Kidney (tissue), 14 donors: ENCODE results near the gene ZSCAN5A. TPM values are rescaled to one million over a fixed set of nuclear protein-coding genes. Genes with fewer than 3 reads are reported as not detected.
A peak's percentile ranks its signal among the peaks of the same experiment; 100 is the strongest.

Source experiments
- DNase-seq, 5 donors: peaks; one replicate each; pipeline ENCODE4 v3.0.0-alpha.2; 2013 to 2020
- FAIRE-seq: peaks from 2 replicates; lab custom pipeline; 2012; peaks lifted over from hg19 to GRCh38; lab: Jason Lieb, UNC
- H3K27ac ChIP-seq, 2 donors: one replicate each; pipeline ENCODE4 v1.7.0; 2013; ENCODE audit warnings: low read depth in 2 of 2, low read length in 2 of 2, inconsistent platforms in 1 of 2
- H3K27me3 ChIP-seq: one replicate; pipeline ENCODE4 v1.7.1; 2013; ENCODE audit warnings: low read length, inconsistent platforms; ENCODE audit not compliant: control insufficient read depth, insufficient read depth
- H3K36me3 ChIP-seq, 3 donors: one replicate each; pipeline versions ENCODE4 v1.7.0 to v1.7.1; 2013; ENCODE audit warnings: low read length in 3 of 3, control low read depth in 1 of 3, inconsistent platforms in 1 of 3; ENCODE audit not compliant: insufficient read depth in 3 of 3, control insufficient read depth in 2 of 3
- H3K4me1 ChIP-seq, 3 donors: one replicate each; pipeline versions ENCODE4 v1.7.0 to v1.7.1; 2013; ENCODE audit warnings: low read length in 3 of 3, inconsistent platforms in 1 of 3, low read depth in 1 of 3; ENCODE audit not compliant: control insufficient read depth in 2 of 3, insufficient read depth in 2 of 3
- H3K4me3 ChIP-seq, 3 donors: one replicate each; pipeline versions ENCODE4 v1.7.0 to v1.8.1; 2013; ENCODE audit warnings: low read length in 3 of 3, control low read depth in 1 of 3, inconsistent platforms in 1 of 3
- H3K9ac ChIP-seq, 3 donors: one replicate each; pipeline versions ENCODE4 v1.7.0 to v1.7.1; 2013; ENCODE audit warnings: low read length in 3 of 3, control low read depth in 1 of 3, inconsistent platforms in 1 of 3
- H3K9me3 ChIP-seq, 3 donors: one replicate each; pipeline versions ENCODE4 v1.7.0 to v1.7.1; 2013; ENCODE audit warnings: low read length in 3 of 3, control low read depth in 1 of 3, inconsistent platforms in 1 of 3; ENCODE audit not compliant: control insufficient read depth in 2 of 3, insufficient read depth in 1 of 3
- CTCF ChIP-seq: IDR thresholded peaks from 3 replicates; pipeline ENCODE4 v1.5.1; 2012; ENCODE audit warnings: mild to moderate bottlenecking, moderate library complexity, borderline replicate concordance; ENCODE audit not compliant: insufficient read depth; ENCODE audit errors: extremely low read depth
- intact Hi-C: fragments of 100-400 bp; cut with DNase I; formaldehyde crosslinking; loops from one replicate; pipeline ENCODE4 v1.11.1; 2022
- polyA plus RNA-seq: library from polyadenylated mRNA; stranded (reverse); fragments of 350-450 nt; fragmentation: Illumina TruSeq; extraction: RNeasy Lipid Tissue Mini Kit (QIAGEN cat#74804); gene quantifications from one replicate; pipeline ENCODE4 v1.2.3, GENCODE V29; 2014; ENCODE audit warnings: low read depth, low replicate concordance; ENCODE audit not compliant: insufficient read depth
- total RNA-seq: library from RNA; stranded (reverse); fragmentation: NEBNext Ultra II Directional; extraction: Animal tissue kit (Norgen Biotek cat#: 25700); gene quantifications from one replicate; pipeline ENCODE4 v1.2.1, GENCODE V29; 2021
- donor health status: control.
- donor health status: control.
- donor health status: control.
- donor health status: control.
- donor health status: control.
- donor health status: DM: yes; HTN: yes; CAD: no.
- donor health status: Normal renal cell carcinoma (clear cell type).

ZSCAN5A gene
- total and polyA plus RNA-seq, 2 donors from 2014 or later = 11.9 to 18.1 TPM

- TF ChIP-seq CTCF = no peak
- no peak overlapping the region for H3K27ac ChIP-seq
- no peak overlapping the region for H3K4me3 ChIP-seq
- no peaks in the 10 kb centered on the region for H3K4me1 ChIP-seq
- no peaks in the 10 kb centered on the region for H3K27me3 ChIP-seq
- H3K9me3 ChIP-seq = no peaks in the 10 kb centered on the region
- H3K9ac ChIP-seq = no peak overlapping the region
- intact Hi-C loops = no loop called here
- DNase-seq (no peak), FAIRE-seq (no peak)
- peaks cover 0 to 3% (median 0%) of the 10 kb centered on the region in 3 donors for H3K36me3 ChIP-seq
Measured at GRCh38 chr19:56282809-56283208, 31.8 kb downstream of the ZSCAN5A start.

- no peak for FAIRE-seq
- peaks cover 0 to 2% (median 0%) of the 10 kb centered on the region in 3 donors for H3K36me3 ChIP-seq
- no peaks in the 10 kb centered on the region for H3K9me3 ChIP-seq
- H3K9ac ChIP-seq = no peak overlapping the region
- H3K27ac ChIP-seq = no peak overlapping the region
- no peak for DNase-seq
- intact Hi-C loops = no loop called here
- H3K27me3 ChIP-seq = no peaks in the 10 kb centered on the region
- H3K4me3 ChIP-seq = no peak overlapping the region
- no peak for TF ChIP-seq CTCF
- H3K4me1 ChIP-seq = no peaks in the 10 kb centered on the region
Measured at GRCh38 chr19:56273563-56274117, 41.0 kb downstream of the ZSCAN5A start.

- no peaks in the 10 kb centered on the region for H3K4me1 ChIP-seq
- intact Hi-C loops = no loop called here
- H3K27me3 ChIP-seq = no peaks in the 10 kb centered on the region
- H3K9me3 ChIP-seq = no peaks in the 10 kb centered on the region
- H3K36me3 ChIP-seq = no peaks in the 10 kb centered on the region
- no peak within 1 kb of the TSS for H3K27ac ChIP-seq
- H3K4me3 ChIP-seq = no peak within 1 kb of the TSS
- DNase-seq (peak in 1 of 5 donors; percentile 68), FAIRE-seq (no peak)
- TF ChIP-seq CTCF = no peak
- H3K9ac ChIP-seq = no peak within 1 kb of the TSS
Measured at GRCh38 chr19:56272161-56272798, 42.4 kb downstream of the ZSCAN5A start, which contains the start of gene EDDM13. EDDM13 (plus strand) TSS chr19:56272748; CDS start chr19:56272835, 87 bp downstream.
